GM19099 (cell line): Measurements from ENCODE around the gene TMEM190.
A peak's percentile ranks its signal among the peaks of the same experiment; 100 is the strongest.

Experiments
- POLR2A ChIP-seq: IDR thresholded peaks from 3 replicates; pipeline ENCODE4 v1.6.1; 2011; ENCODE audit warnings: low read depth; ENCODE audit not compliant: insufficient read length; ENCODE audit errors: extremely low read depth

The TMEM190 gene

DNA sequence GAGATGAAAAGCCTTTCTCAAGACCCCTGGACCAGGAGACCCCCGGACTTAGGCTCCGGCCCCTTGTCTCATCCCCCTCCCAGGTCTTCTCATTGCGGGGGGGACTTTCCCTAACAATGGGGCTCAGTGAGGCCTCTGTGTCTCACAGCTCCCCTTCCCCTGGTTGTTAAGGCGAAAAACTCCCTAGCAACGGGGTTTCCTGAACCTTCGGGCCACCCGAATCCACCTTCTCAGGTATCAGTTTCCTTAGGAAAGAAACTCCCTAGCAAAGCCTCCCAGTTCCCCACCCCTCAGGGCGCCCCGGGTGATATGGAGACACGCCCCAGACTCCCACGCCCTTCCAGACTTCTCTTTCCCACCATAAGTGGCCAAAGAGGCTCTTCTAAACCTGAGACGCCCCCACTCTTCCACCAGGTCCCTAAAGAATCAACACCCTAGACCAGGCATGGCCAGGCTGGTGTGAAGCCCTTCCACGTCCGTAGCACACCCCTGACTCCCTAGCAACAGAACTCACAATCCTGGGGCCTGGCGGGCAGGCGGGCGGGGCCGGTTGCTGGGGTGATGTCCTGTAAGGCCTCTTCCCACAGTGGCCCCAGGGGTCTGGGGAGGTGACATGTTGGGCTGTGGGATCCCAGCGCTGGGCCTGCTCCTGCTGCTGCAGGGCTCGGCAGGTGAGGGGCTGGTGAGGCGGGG lies at the start of gene TMEM190:
TSS of gene TMEM190 (plus strand) at position 586 of the 693 bp plus-strand sequence. CDS start at position 614, 28 bp downstream.
- no peak for TF ChIP-seq POLR2A

- no peak for TF ChIP-seq POLR2A
Measured at GRCh38 chr19:55333870-55334269, 42.8 kb upstream of the TMEM190 start.

DNA sequence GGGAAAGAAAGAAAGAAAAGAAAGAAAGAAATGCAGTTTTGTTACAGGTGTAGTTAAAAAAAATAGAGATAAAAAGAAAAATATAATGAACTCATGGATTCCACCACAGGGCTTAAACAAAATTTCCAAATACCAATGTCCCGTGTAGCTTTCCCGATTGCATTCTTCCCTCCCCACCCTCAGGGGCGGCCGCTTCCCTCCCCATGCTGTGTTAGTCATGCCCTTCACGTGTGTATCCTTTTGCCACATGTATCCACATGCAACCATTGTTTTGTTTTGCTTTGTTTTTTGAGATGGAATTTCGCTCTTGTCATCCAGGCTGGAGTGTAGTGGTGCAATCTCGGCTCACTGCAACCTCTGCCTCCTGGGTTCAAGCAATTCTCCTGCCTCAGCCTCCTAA lies 40.5 kb upstream of the TMEM190 start:
- TF ChIP-seq POLR2A = no peak

GRCh38 chr19:55339105-55339888 lies 37.3 kb upstream of the TMEM190 start, which contains the start of gene KMT5C:
Gene KMT5C, plus strand, starts transcription at chr19:55339876. Its CDS starts 2,061 bp downstream, at chr19:55341937.
- peak; percentile 27 for TF ChIP-seq POLR2A

GRCh38 chr19:55339889-55340783 lies 36.5 kb upstream of the TMEM190 start:
- peak; percentile 77 for TF ChIP-seq POLR2A

GRCh38 chr19:55340784-55341147 lies 35.9 kb upstream of the TMEM190 start:
- TF ChIP-seq POLR2A = no peak

GRCh38 chr19:55341171-55341588 lies 35.4 kb upstream of the TMEM190 start:
- TF ChIP-seq POLR2A = no peak

- TF ChIP-seq POLR2A = no peak
Measured at GRCh38 chr19:55341595-55342531, 34.8 kb upstream of the TMEM190 start.

DNA sequence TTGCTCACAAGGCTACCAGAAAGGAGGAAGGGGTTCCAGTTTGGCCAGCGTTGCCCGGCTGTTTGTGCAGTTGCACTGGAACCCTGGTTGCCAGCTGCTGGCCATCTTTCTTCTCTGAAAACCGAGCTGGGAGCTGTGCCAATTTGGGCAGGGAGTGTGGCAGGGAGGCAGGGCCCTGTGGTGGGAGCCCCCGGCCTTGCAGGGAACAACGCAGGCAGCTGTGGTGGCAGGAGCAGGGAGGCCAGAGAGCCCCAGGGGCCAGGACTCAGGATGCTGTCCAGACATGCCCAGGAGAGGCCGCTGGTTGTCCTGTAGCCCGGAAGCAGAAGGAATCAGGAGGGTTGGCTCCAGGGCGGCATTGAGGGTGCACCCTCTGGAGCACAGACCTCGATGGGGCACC lies 32.2 kb upstream of the TMEM190 start:
- TF ChIP-seq POLR2A = no peak

DNA sequence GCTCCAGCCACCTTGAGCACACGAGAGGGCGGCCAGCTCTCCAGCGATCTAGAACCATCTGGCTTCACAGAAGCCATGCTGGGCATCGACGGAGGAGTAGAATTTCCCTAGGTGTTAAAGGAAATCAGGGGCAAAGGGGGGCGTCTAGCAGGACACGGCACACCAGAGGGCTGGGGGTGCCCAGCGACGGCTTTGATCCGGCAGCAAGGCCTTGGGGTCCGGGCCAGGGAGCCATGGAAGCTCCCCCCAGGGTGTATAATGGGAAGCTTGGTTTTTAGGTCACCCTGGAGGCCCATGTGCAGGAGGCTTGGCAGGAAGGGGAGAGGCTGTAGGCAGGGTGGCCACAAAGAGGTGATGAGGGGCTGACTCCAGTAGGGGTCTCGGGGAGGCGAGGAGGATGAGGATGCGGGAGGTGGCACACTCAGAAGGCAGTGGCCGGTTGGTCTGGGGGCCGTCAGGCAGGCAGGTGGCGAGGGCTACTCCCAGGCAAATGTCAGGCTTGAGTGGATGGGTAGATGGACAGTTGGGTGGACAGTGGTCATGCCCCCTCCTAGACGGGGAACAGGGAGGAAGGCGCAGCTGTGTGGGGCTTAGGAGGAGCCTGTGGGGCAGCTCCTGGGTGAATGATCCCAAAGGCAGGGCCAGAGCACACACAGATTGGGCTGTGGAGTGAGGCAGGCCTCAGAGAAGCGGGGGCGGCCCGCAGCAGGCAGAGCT lies 31.4 kb upstream of the TMEM190 start:
- no peak for TF ChIP-seq POLR2A

GRCh38 chr19:55345818-55346724 lies 30.6 kb upstream of the TMEM190 start:
- TF ChIP-seq POLR2A = no peak

GRCh38 chr19:55346725-55347441 lies 29.7 kb upstream of the TMEM190 start:
- no peak for TF ChIP-seq POLR2A

DNA sequence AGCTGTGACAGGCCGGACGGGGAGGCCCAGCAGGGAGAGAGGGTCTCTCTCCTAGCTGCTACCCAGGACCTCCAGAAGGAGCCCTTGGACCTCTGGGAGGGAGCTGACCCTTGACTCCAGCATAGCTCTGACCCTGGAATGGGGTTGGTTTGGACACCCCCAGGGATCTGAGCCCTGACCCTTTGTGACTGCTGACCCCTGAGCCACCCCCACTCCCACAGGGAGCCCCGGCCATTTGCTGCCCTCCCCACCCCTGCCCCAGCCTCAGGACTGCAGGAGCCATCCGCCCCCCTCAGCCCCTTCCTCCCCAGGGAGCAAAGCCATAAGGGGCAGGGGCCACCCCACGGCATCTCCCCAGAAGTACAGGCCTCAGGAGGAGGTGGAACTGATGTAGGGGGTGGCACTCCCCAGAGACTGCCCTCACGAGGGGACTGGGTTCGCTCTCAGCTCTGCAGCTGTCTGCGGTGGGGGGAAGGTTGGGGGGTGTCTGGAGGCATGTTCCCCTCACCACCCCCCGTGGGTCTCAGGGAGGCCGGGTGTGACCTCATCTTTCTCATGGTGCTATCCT lies 29.1 kb upstream of the TMEM190 start:
- TF ChIP-seq POLR2A = no peak
